ENCODE data around the gene SKI.

DNA sequence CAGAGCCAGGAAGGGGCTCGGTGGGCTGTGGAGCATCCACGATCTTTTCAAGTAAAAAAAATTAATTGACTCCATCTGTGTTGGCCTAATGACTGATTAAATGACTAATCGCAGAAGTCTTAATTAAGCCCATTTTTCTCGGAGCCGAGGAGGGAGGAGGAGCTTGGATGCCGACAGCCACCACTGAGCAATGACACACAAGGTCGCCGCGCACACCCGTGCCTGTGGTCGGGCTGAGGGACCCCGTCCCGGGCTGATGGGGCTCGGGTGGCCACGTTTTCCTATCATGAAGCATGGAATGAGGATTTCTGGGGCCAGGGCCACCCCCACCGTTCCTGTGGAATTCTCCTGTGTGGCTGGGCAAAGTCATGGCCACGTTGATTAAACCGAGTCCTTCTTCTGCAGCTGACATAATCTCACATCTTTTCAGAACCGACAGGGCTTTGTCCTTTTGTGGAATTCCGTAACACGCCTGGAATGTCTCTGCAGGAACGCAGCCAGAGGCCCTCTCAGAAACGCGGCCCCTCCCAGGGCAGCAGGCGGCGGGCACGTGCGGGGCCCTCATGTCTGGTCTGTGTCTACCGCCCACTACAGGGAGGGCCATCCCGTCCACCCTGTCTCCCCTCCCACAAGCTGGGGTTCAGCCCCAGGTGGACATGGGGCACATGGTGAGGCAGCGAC lies 102.5 kb downstream of the SKI start:
- TF ChIP-seq CTCF (IDR thresholded peaks at IDR 0.05) (no peak), EZH2 (IDR thresholded peaks at IDR 0.05; ENCODE audit: borderline replicate concordance, insufficient read depth, low read depth, low read length, poor library complexity, severe bottlenecking) (no peak)

Measured in B cell (primary cell).